ENCODE results near the gene CITED2.

GRCh38 chr6:139330826-139331500, 43.5 kb downstream of the CITED2 start:
- TF ChIP-seq CTCF (IDR thresholded peaks at IDR 0.05) (no peak), POLR2A (IDR thresholded peaks at IDR 0.05) (no peak), POLR2AphosphoS5 (IDR thresholded peaks at IDR 0.05; ENCODE audit: insufficient read depth in 1 of 2, low read depth in 1 of 2) (no peak)

All from vagina (tissue), 2 donors.